Measurements from ENCODE around the gene KCNK1. TPM values are rescaled to one million over a fixed set of nuclear protein-coding genes. Genes with fewer than 3 reads are reported as not detected.

KCNK1 gene
- total and polyA plus RNA-seq, 2 donors (not counting 1 experiment from before 2014, with no cell fraction given) = 0.48 to 2.6 TPM

- no peaks in the 10 kb centered on the region for H3K9me3 ChIP-seq (ENCODE audit: control insufficient read depth, insufficient read depth, low read depth, low read length)
- no peaks in the 10 kb centered on the region for H3K79me2 ChIP-seq (ENCODE audit: control insufficient read depth, insufficient read depth, low read length)
- no peaks in the 10 kb centered on the region for H4K20me1 ChIP-seq (ENCODE audit: control insufficient read depth, extremely low read depth, insufficient read depth, low read length)
- no peak overlapping the region for H3K4me3 ChIP-seq (replicated peaks in 1 of 4; ENCODE audit: control extremely low read depth in 1 of 4, insufficient read depth in 1 of 4, low read depth in 3 of 4, low read length in 4 of 4)
- H3K36me3 ChIP-seq (ENCODE audit: control insufficient read depth, insufficient read depth, low read length) = no peaks in the 10 kb centered on the region
- no peak overlapping the region for H2AFZ ChIP-seq (ENCODE audit: low read length)
- H3K27ac ChIP-seq (ENCODE audit: insufficient read depth, low read length) = no peak overlapping the region
- no peaks in the 10 kb centered on the region for H3K4me1 ChIP-seq (ENCODE audit: control insufficient read depth, extremely low read depth, insufficient read depth, low read length)
- H3K27me3 ChIP-seq (ENCODE audit: control insufficient read depth, insufficient read depth, low read length) = no peaks in the 10 kb centered on the region
- no peak overlapping the region for H3K9ac ChIP-seq (ENCODE audit: insufficient read depth, low read length)
- TF ChIP-seq CTCF (conservative IDR thresholded peaks at IDR 0.05 in 1 of 2, IDR thresholded peaks at IDR 0.05 in 1 of 2; ENCODE audit: low read depth in 1 of 2, low read length in 2 of 2) (no peak), EZH2 (IDR thresholded peaks at IDR 0.05; ENCODE audit: low read length, missing control alignments) (no peak)
- no peak overlapping the region for H3K4me2 ChIP-seq (ENCODE audit: extremely low read depth, insufficient read depth, low read length)
- peak in 1 of 2 donors; percentile 38 for DNase-seq (ENCODE audit: low read depth in 2 of 2)
These were observed 41.4 kb downstream of the KCNK1 start for GRCh38 chr1:233655301-233655740.

DNA sequence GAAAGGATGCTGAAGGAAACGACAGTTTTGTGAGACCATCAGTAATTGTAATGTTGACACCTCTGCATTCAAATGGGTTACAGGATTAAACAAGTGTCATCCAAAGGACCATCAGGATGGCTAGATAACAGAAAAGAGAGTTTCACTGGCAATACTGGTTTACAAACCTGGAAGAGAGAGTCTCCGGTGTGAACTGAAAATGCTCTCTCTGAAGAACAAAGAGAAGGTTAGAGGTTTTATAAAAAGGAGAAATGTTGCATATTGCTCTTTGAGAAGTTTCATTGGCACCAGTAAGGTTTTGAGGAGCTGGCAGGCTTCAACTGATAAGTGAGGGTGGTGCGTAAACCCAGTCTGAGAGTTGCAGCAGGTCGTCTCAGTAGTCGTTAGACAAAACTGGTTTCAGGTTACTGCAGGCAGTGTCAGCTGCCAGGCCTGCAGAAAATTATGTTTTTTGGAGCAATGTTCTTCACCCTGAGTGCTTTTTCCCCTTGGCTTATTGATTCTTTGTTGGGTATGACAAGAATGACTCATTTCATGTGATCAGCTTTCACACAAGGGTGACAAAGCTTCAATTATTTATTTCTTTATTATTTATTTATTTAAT is 42.2 kb downstream of the KCNK1 start:
- no peaks in the 10 kb centered on the region for H3K27me3 ChIP-seq (ENCODE audit: control insufficient read depth, insufficient read depth, low read length)
- no peaks in the 10 kb centered on the region for H3K9me3 ChIP-seq (ENCODE audit: control insufficient read depth, insufficient read depth, low read depth, low read length)
- H3K4me3 ChIP-seq (replicated peaks in 1 of 4; ENCODE audit: control extremely low read depth in 1 of 4, insufficient read depth in 1 of 4, low read depth in 3 of 4, low read length in 4 of 4) = no peak overlapping the region
- H3K9ac ChIP-seq (ENCODE audit: insufficient read depth, low read length) = no peak overlapping the region
- no peaks in the 10 kb centered on the region for H3K36me3 ChIP-seq (ENCODE audit: control insufficient read depth, insufficient read depth, low read length)
- no peaks in the 10 kb centered on the region for H4K20me1 ChIP-seq (ENCODE audit: control insufficient read depth, extremely low read depth, insufficient read depth, low read length)
- no peak for DNase-seq (ENCODE audit: low read depth in 2 of 2)
- no peak overlapping the region for H3K4me2 ChIP-seq (ENCODE audit: extremely low read depth, insufficient read depth, low read length)
- no peak overlapping the region for H3K27ac ChIP-seq (ENCODE audit: insufficient read depth, low read length)
- H3K79me2 ChIP-seq (ENCODE audit: control insufficient read depth, insufficient read depth, low read length) = no peaks in the 10 kb centered on the region
- no peaks in the 10 kb centered on the region for H3K4me1 ChIP-seq (ENCODE audit: control insufficient read depth, extremely low read depth, insufficient read depth, low read length)
- no peak for TF ChIP-seq CTCF (conservative IDR thresholded peaks at IDR 0.05 in 1 of 2, IDR thresholded peaks at IDR 0.05 in 1 of 2; ENCODE audit: low read depth in 1 of 2, low read length in 2 of 2)
- TF ChIP-seq EZH2 (IDR thresholded peaks at IDR 0.05; ENCODE audit: low read length, missing control alignments) = no peak
- no peak overlapping the region for H2AFZ ChIP-seq (ENCODE audit: low read length)

GRCh38 chr1:233656687-233657086 is 42.8 kb downstream of the KCNK1 start:
- H3K4me1 ChIP-seq (ENCODE audit: control insufficient read depth, extremely low read depth, insufficient read depth, low read length) = no peaks in the 10 kb centered on the region
- no peak overlapping the region for H3K4me3 ChIP-seq (replicated peaks in 1 of 4; ENCODE audit: control extremely low read depth in 1 of 4, insufficient read depth in 1 of 4, low read depth in 3 of 4, low read length in 4 of 4)
- no peaks in the 10 kb centered on the region for H3K9me3 ChIP-seq (ENCODE audit: control insufficient read depth, insufficient read depth, low read depth, low read length)
- H2AFZ ChIP-seq (ENCODE audit: low read length) = no peak overlapping the region
- no peak overlapping the region for H3K27ac ChIP-seq (ENCODE audit: insufficient read depth, low read length)
- TF ChIP-seq CTCF (conservative IDR thresholded peaks at IDR 0.05 in 1 of 2, IDR thresholded peaks at IDR 0.05 in 1 of 2; ENCODE audit: low read depth in 1 of 2, low read length in 2 of 2) = no peak
- no peak for TF ChIP-seq EZH2 (IDR thresholded peaks at IDR 0.05; ENCODE audit: low read length, missing control alignments)
- DNase-seq (ENCODE audit: low read depth in 2 of 2) = no peak
- no peaks in the 10 kb centered on the region for H3K79me2 ChIP-seq (ENCODE audit: control insufficient read depth, insufficient read depth, low read length)
- no peaks in the 10 kb centered on the region for H3K36me3 ChIP-seq (ENCODE audit: control insufficient read depth, insufficient read depth, low read length)
- H3K27me3 ChIP-seq (ENCODE audit: control insufficient read depth, insufficient read depth, low read length) = no peaks in the 10 kb centered on the region
- no peaks in the 10 kb centered on the region for H4K20me1 ChIP-seq (ENCODE audit: control insufficient read depth, extremely low read depth, insufficient read depth, low read length)
- no peak overlapping the region for H3K4me2 ChIP-seq (ENCODE audit: extremely low read depth, insufficient read depth, low read length)
- no peak overlapping the region for H3K9ac ChIP-seq (ENCODE audit: insufficient read depth, low read length)

All from fibroblast of lung (primary cell).